H1 (cell line): Measurements from ENCODE around the gene CNDP2. TPM values are rescaled to one million over a fixed set of nuclear protein-coding genes. Genes with fewer than 3 reads are reported as not detected.

Experiments used
- CTCF ChIA-PET: fragments of 300-600 bp; sonication (Branson Sonifier 250); formaldehyde crosslinking; loops from one replicate; lab custom pipeline; 2021; ENCODE audit not compliant: partially characterized antibody; lab: Charles Lee
- POLR2A ChIA-PET: fragments of 300-600 bp; sonication (Branson Sonifier 250); formaldehyde crosslinking; loops from one replicate; lab custom pipeline; 2021; ENCODE audit warnings: inconsistent platforms; ENCODE audit not compliant: partially characterized antibody; lab: Charles Lee
- DNase-seq, 2 experiments: peaks; one replicate each; pipeline versions ENCODE4 v3.0.0 to v3.0.0-alpha.2; 2010 to 2022; ENCODE audit warnings: low spot score in 2 of 2, low read depth in 1 of 2, mixed read lengths in 1 of 2
- FAIRE-seq: peaks from 2 replicates; lab custom pipeline; 2011; peaks lifted over from hg19 to GRCh38; lab: Jason Lieb, UNC
- H2AFZ ChIP-seq: 2 replicates; pipeline ENCODE4 v1.8.1; 2012; ENCODE audit warnings: low read length, inconsistent platforms
- H2AK5ac ChIP-seq: 2 replicates; pipeline ENCODE4 v1.6.1; 2013; ENCODE audit warnings: low read depth, low read length
- H2BK120ac ChIP-seq: replicated peaks from 2 replicates; pipeline ENCODE3; 2013; ENCODE audit warnings: low read depth, low read length, inconsistent platforms
- H2BK12ac ChIP-seq: 2 replicates; pipeline ENCODE4 v1.6.1; 2013; ENCODE audit warnings: low read depth, low read length
- H2BK15ac ChIP-seq: 2 replicates; pipeline ENCODE4 v1.6.1; 2013; ENCODE audit warnings: low read length
- H2BK20ac ChIP-seq: 2 replicates; pipeline ENCODE4 v1.6.1; 2013; ENCODE audit warnings: low read length
- H2BK5ac ChIP-seq: 2 replicates; pipeline ENCODE4 v1.6.1; 2013; ENCODE audit warnings: low read depth, low read length
- H3K14ac ChIP-seq: 2 replicates; pipeline ENCODE4 v1.6.1; 2013; ENCODE audit warnings: inconsistent platforms; ENCODE audit not compliant: insufficient read length
- H3K18ac ChIP-seq: 2 replicates; pipeline ENCODE4 v1.6.1; 2013; ENCODE audit warnings: low read length; ENCODE audit errors: extremely low read depth
- H3K23ac ChIP-seq: 2 replicates; pipeline ENCODE4 v1.6.1; 2013; ENCODE audit warnings: inconsistent platforms; ENCODE audit not compliant: insufficient read length
- H3K23me2 ChIP-seq: 2 replicates; pipeline ENCODE4 v1.6.1; 2013; ENCODE audit warnings: low read depth, low read length
- H3K27ac ChIP-seq: 2 replicates; pipeline ENCODE4 v1.6.1; 2011; ENCODE audit warnings: low read depth, low read length, inconsistent platforms
- H3K27me3 ChIP-seq, 4 experiments: replicated peaks in 1 of 4; 1 replicate in 1 of 4; 2 replicates in 3 of 4; pipeline versions ENCODE4 v1.6.1 to v1.8.1; 2011 to 2013; ENCODE audit warnings: low read length in 3 of 4, mild to moderate bottlenecking in 3 of 4, inconsistent platforms in 2 of 4, mixed read lengths in 2 of 4, moderate library complexity in 1 of 4; ENCODE audit not compliant: control insufficient read depth in 3 of 4, insufficient read depth in 3 of 4; ENCODE audit errors: extremely low read depth in 1 of 4
- H3K36me3 ChIP-seq, 4 experiments: 2 replicates each; pipeline versions ENCODE4 v1.6.1 to v1.8.1; 2011 to 2013; ENCODE audit warnings: mild to moderate bottlenecking in 4 of 4, low read length in 3 of 4, moderate library complexity in 2 of 4, control low read depth in 1 of 4, inconsistent platforms in 1 of 4; ENCODE audit not compliant: insufficient read depth in 4 of 4, control insufficient read depth in 2 of 4
- H3K4ac ChIP-seq: replicated peaks from 2 replicates; pipeline ENCODE3; 2013; ENCODE audit warnings: low read length, low read depth, mixed read lengths, inconsistent platforms; ENCODE audit not compliant: insufficient read length
- H3K4me1 ChIP-seq, 4 experiments: replicated peaks in 1 of 4; 1 replicate in 1 of 4; 2 replicates in 3 of 4; pipeline versions ENCODE4 v1.6.1 to v1.8.1; 2011 to 2013; ENCODE audit warnings: low read length in 3 of 4, inconsistent platforms in 2 of 4, mixed read lengths in 1 of 4; ENCODE audit not compliant: insufficient read depth in 4 of 4, control insufficient read depth in 3 of 4
- H3K4me2 ChIP-seq, 2 experiments: 2 replicates each; pipeline versions ENCODE4 v1.6.1 to v1.8.1; 2011 to 2013; ENCODE audit warnings: low read depth in 2 of 2, low read length in 2 of 2, control low read depth in 1 of 2, inconsistent platforms in 1 of 2, mild to moderate bottlenecking in 1 of 2; ENCODE audit not compliant: insufficient read depth in 1 of 2
- H3K4me3 ChIP-seq, 4 experiments: fragments of 200-600, 300-600 bp in 1 of 4; sonication (generic), shearing (Covaris generic), sonication (Bioruptor Twin) in 1 of 4; 2 replicates each; pipeline versions ENCODE4 v1.5.1 to v1.8.1; 2011 to 2016; ENCODE audit warnings: low read length in 4 of 4, low read depth in 3 of 4, control low read depth in 2 of 4, inconsistent platforms in 2 of 4, mild to moderate bottlenecking in 2 of 4, mixed read lengths in 1 of 4, moderate library complexity in 1 of 4; ENCODE audit not compliant: insufficient read depth in 2 of 4; ENCODE audit errors: extremely low read depth in 1 of 4
- H3K56ac ChIP-seq: replicated peaks from 2 replicates; pipeline ENCODE3; 2013; ENCODE audit warnings: low read depth, mild to moderate bottlenecking, mixed read lengths, low read length, inconsistent platforms; ENCODE audit not compliant: insufficient read length
- H3K79me1 ChIP-seq: 2 replicates; pipeline ENCODE4 v1.6.1; 2013; ENCODE audit warnings: low read depth, low read length, control low read depth
- H3K79me2 ChIP-seq, 2 experiments: 2 replicates each; pipeline versions ENCODE4 v1.6.1 to v1.8.1; 2012 to 2013; ENCODE audit warnings: low read length in 2 of 2, mild to moderate bottlenecking in 2 of 2, inconsistent platforms in 1 of 2; ENCODE audit not compliant: insufficient read depth in 2 of 2, control insufficient read depth in 1 of 2
- H3K9ac ChIP-seq, 4 experiments: replicated peaks in 1 of 4; 1 replicate in 1 of 4; 2 replicates in 3 of 4; pipeline versions ENCODE4 v1.6.1 to v1.8.1; 2011 to 2013; ENCODE audit warnings: low read depth in 3 of 4, low read length in 3 of 4, control low read depth in 2 of 4, mild to moderate bottlenecking in 2 of 4, moderate library complexity in 2 of 4, inconsistent platforms in 1 of 4; ENCODE audit errors: extremely low read depth in 1 of 4
- H3K9me3 ChIP-seq, 2 experiments: 2 replicates each; pipeline versions ENCODE4 v1.6.1 to v1.8.1; 2012 to 2013; ENCODE audit warnings: mild to moderate bottlenecking in 2 of 2, moderate library complexity in 2 of 2, control low read depth in 1 of 2, inconsistent platforms in 1 of 2, low read depth in 1 of 2, low read length in 1 of 2, mixed read lengths in 1 of 2; ENCODE audit not compliant: insufficient read depth in 2 of 2
- H4K20me1 ChIP-seq, 2 experiments: replicated peaks in 1 of 2; 2 replicates each; pipeline versions ENCODE3 to v1.8.1; 2011 to 2013; ENCODE audit warnings: inconsistent platforms in 2 of 2, low read length in 2 of 2, mild to moderate bottlenecking in 1 of 2; ENCODE audit not compliant: insufficient read depth in 2 of 2, control insufficient read depth in 1 of 2
- H4K5ac ChIP-seq: 2 replicates; pipeline ENCODE4 v1.6.1; 2013; ENCODE audit warnings: low read length, low read depth, mixed read lengths, inconsistent platforms; ENCODE audit not compliant: insufficient read length
- H4K8ac ChIP-seq: 2 replicates; pipeline ENCODE4 v1.8.0; 2013; ENCODE audit warnings: mild to moderate bottlenecking, moderate library complexity, low read length, inconsistent platforms; ENCODE audit not compliant: insufficient read depth; ENCODE audit errors: extremely low read depth
- H4K91ac ChIP-seq: replicated peaks from 2 replicates; pipeline ENCODE3; 2013; ENCODE audit warnings: low read length, mixed read lengths, inconsistent platforms; ENCODE audit not compliant: insufficient read length
- BACH1 ChIP-seq: IDR thresholded peaks from 2 replicates; pipeline ENCODE4 v1.6.1; 2012; ENCODE audit warnings: low read length, improper control_type of control experiment
- BCL11A ChIP-seq, 2 experiments: IDR thresholded peaks; one replicate each; pipeline ENCODE4 v1.6.1; 2011; ENCODE audit warnings: low read depth in 2 of 2, low read length in 2 of 2, mild to moderate bottlenecking in 2 of 2
- CBX8 ChIP-seq: fragments of 300-800, 300-1000 bp; sonication (generic); IDR thresholded peaks from 2 replicates; pipeline ENCODE4 v1.7.1; 2016; ENCODE audit warnings: low read depth, low read length, borderline replicate concordance
- EGR1 ChIP-seq: IDR thresholded peaks from 2 replicates; pipeline ENCODE4 v1.6.1; 2011; ENCODE audit warnings: low read depth, low read length, borderline replicate concordance
- EP300 ChIP-seq, 2 experiments: IDR thresholded peaks; 1 replicate in 1 of 2; 2 replicates in 1 of 2; pipeline ENCODE4 v1.6.1; 2011 to 2012; ENCODE audit warnings: low read depth in 2 of 2, low read length in 2 of 2, mild to moderate bottlenecking in 2 of 2, borderline replicate concordance in 1 of 2, inconsistent platforms in 1 of 2, moderate library complexity in 1 of 2
- FOSL1 ChIP-seq: IDR thresholded peaks from 2 replicates; pipeline ENCODE4 v1.6.1; 2011; ENCODE audit warnings: mild to moderate bottlenecking, low read depth, low read length, moderate library complexity; ENCODE audit not compliant: insufficient read depth
- PHF8 ChIP-seq: fragments of 200-600 bp; sonication (generic); conservative IDR thresholded peaks from 2 replicates; pipeline ENCODE4 v1.7.1; 2012; ENCODE audit warnings: low read depth, mild to moderate bottlenecking, inconsistent platforms, low read length, moderate library complexity
- RNF2 ChIP-seq: fragments of 200-900, 300-1000 bp; sonication (generic); IDR thresholded peaks from 2 replicates; pipeline ENCODE4 v1.7.1; 2016; ENCODE audit warnings: borderline replicate concordance, low read depth, mild to moderate bottlenecking, antibody characterized with exemption, low read length; ENCODE audit not compliant: poor library complexity, severe bottlenecking; ENCODE audit errors: missing control alignments
- SRF ChIP-seq: IDR thresholded peaks from 2 replicates; pipeline ENCODE4 v1.6.1; 2011; ENCODE audit warnings: mild to moderate bottlenecking, low read depth, low read length, moderate library complexity
- TBP ChIP-seq: IDR thresholded peaks from 2 replicates; pipeline ENCODE4 v1.6.1; 2011; ENCODE audit warnings: low read depth, low read length, improper control_type of control experiment
- ZNF274 ChIP-seq: IDR thresholded peaks from 2 replicates; pipeline ENCODE4 v1.7.0; 2012; ENCODE audit warnings: low read length, borderline replicate concordance; ENCODE audit errors: extremely low read depth
- WGBS, 2 experiments: shearing (Covaris generic) in 1 of 2; methylation state at CpG; one replicate each; pipeline versions ENCODE4 v1.1.6 to v1.1.7; 2013 to 2015; ENCODE audit warnings: low lambda C conversion rate in 2 of 2, mixed read lengths in 2 of 2, inconsistent platforms in 1 of 2, low coverage in 1 of 2, missing lambda C conversion rate in 1 of 2; ENCODE audit not compliant: insufficient replicate concordance in 2 of 2, insufficient coverage in 1 of 2, insufficient read length in 1 of 2; ENCODE audit errors: extremely low coverage in 1 of 2, missing lambda C conversion rate in 1 of 2; 5-methylcytosine and 5-hydroxymethylcytosine counted together
- polyA plus RNA-seq, 7 experiments: library from polyadenylated mRNA; depleted of rRNA in 3 of 7; stranded (reverse) in 5 of 7; unstranded in 2 of 7; fragments of >200 nt in 5 of 7; fragments of 200-250 nt in 2 of 7; gene quantifications; 1 replicate in 5 of 7; 2 replicates in 1 of 7; 4 replicates in 1 of 7; pipeline versions ENCODE4 v1.2.1 to v1.2.3, GENCODE V29; 2011 to 2013; ENCODE audit warnings: missing spikeins in 2 of 7, mixed read lengths in 2 of 7
- total RNA-seq: library from RNA; stranded (reverse); fragmentation: NEBNext Ultra II Directional; extraction: Animal tissue kit (Norgen Biotek cat#: 25700); gene quantifications from 2 replicates; pipeline ENCODE4 v1.2.1, GENCODE V29; 2021

The CNDP2 gene
- total and polyA plus RNA-seq, 2 of the 8 experiments (the other 6 are each of a cell fraction or from before 2014, with no cell fraction given), result 71.8 to 243 TPM

- no peak overlapping the region for H2BK120ac ChIP-seq
- WGBS, 2 experiments, result 96% methylated on average over 34 of the region's 38 CpGs; no CpG with 5 or more reads in 1 of the 2 experiments
- no peak for DNase-seq
- H2AFZ ChIP-seq, result no peak overlapping the region
- no peak overlapping the region for H3K9ac ChIP-seq
- CTCF ChIA-PET, result interaction anchor here (1.3 to 2.4 kb wide), 2 partner anchors 13 kb away, joined by 3 to 15 read pairs; no protein-coding TSS in a partner anchor
- no peaks in the 10 kb centered on the region; a peak in 1 of 7 replicates for H3K27me3 ChIP-seq
- H3K9me3 ChIP-seq, result no peaks in the 10 kb centered on the region
- H4K20me1 ChIP-seq, result no peaks in the 10 kb centered on the region
- H2BK20ac ChIP-seq, result no peak overlapping the region
- H3K18ac ChIP-seq, result no peak overlapping the region
- no peak overlapping the region for H2BK15ac ChIP-seq
- H4K8ac ChIP-seq, result peak overlapping the region; percentile 92
- no peaks in the 10 kb centered on the region for H3K79me2 ChIP-seq
- TF ChIP-seq PHF8 (no peak), BACH1 (no peak), BCL11A (IDR thresholded peaks at IDR 0.05; ENCODE audit: low read depth in 2 of 2, low read length in 2 of 2) (no peak), FOSL1 (no peak), EGR1 (no peak), TBP (no peak), SRF (no peak), RNF2 (no peak), CBX8 (no peak), EP300 (IDR thresholded peaks at IDR 0.05; ENCODE audit: borderline replicate concordance in 1 of 2, low read depth in 2 of 2, low read length in 2 of 2) (no peak), ZNF274 (no peak)
- peak overlapping the region; percentile 17; the same call in 1 of the 2 replicates for H2BK12ac ChIP-seq
- H4K91ac ChIP-seq, result no peak overlapping the region
- H2BK5ac ChIP-seq, result no peak overlapping the region
- POLR2A ChIA-PET, result interaction anchor here (1.5 kb wide), 1 partner anchor 11 kb away, joined by 6 read pairs; the partner anchor contains the start of gene DIPK1C
- H3K14ac ChIP-seq, result no peak overlapping the region
- no peak for FAIRE-seq
- H3K79me1 ChIP-seq, result no peaks in the 10 kb centered on the region
- H3K4me3 ChIP-seq, result no peak overlapping the region
- no peak overlapping the region for H3K56ac ChIP-seq
- no peak overlapping the region for H3K23ac ChIP-seq
- no peak overlapping the region for H3K4ac ChIP-seq
- no peaks in the 10 kb centered on the region; a peak in 1 of 7 replicates for H3K4me1 ChIP-seq
- H3K36me3 ChIP-seq, result no peaks in the 10 kb centered on the region; a peak in 1 of 8 replicates
- no peak overlapping the region for H3K27ac ChIP-seq
- no peak overlapping the region for H3K4me2 ChIP-seq
- no peak overlapping the region for H2AK5ac ChIP-seq
- no peak overlapping the region for H4K5ac ChIP-seq
- no peaks in the 10 kb centered on the region for H3K23me2 ChIP-seq
Measured at GRCh38 chr18:74446631-74447403, 49.3 kb upstream of the CNDP2 start.
